SH-SY5Y (cell line): ENCODE results near the gene RPLP2.

Source experiments
- GATA2 ChIP-seq: IDR thresholded peaks from 2 replicates; pipeline ENCODE4 v1.6.1; 2011; ENCODE audit warnings: mild to moderate bottlenecking, low read depth, low read length
- GATA3 ChIP-seq: IDR thresholded peaks from 2 replicates; pipeline ENCODE4 v1.6.1; 2011; ENCODE audit warnings: low read depth, mild to moderate bottlenecking, low read length, moderate library complexity

DNA sequence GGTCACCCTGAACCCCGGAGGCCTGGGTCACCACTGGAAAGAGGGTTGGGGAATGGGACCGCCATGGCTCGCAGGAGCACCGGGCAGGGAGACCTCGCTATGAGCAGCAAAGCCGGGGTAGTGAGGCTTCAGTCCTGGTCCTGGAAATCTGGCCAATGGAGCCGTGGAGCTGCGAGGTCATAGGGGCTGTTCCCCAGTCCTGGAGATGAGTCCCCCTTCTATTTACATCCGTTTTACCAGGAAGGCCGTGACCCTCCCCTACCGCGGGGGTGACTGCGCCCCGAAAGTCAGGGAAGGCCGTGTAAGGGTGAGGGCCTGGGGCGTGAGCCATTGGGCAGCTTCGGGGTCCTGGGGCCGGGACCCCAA lies 5.2 kb upstream of the RPLP2 start:
- TF ChIP-seq GATA2 (no peak), GATA3 (no peak)
